GM18867 (cell line): ENCODE data around the gene HRH1.
"Not testable (repeated sequence)": the region's sequence is repeated elsewhere in the genome, so short reads cannot be mapped to it uniquely, and the experiment has no call there.

Experiments
- ATAC-seq: cut with Tn5 transposase; IDR thresholded peaks from one replicate; pipeline ENCODE4 v1.9.1; 2021; ENCODE audit warnings: mild to moderate bottlenecking, moderate library complexity; ENCODE audit not compliant: unreplicated experiment

HRH1 gene

DNA sequence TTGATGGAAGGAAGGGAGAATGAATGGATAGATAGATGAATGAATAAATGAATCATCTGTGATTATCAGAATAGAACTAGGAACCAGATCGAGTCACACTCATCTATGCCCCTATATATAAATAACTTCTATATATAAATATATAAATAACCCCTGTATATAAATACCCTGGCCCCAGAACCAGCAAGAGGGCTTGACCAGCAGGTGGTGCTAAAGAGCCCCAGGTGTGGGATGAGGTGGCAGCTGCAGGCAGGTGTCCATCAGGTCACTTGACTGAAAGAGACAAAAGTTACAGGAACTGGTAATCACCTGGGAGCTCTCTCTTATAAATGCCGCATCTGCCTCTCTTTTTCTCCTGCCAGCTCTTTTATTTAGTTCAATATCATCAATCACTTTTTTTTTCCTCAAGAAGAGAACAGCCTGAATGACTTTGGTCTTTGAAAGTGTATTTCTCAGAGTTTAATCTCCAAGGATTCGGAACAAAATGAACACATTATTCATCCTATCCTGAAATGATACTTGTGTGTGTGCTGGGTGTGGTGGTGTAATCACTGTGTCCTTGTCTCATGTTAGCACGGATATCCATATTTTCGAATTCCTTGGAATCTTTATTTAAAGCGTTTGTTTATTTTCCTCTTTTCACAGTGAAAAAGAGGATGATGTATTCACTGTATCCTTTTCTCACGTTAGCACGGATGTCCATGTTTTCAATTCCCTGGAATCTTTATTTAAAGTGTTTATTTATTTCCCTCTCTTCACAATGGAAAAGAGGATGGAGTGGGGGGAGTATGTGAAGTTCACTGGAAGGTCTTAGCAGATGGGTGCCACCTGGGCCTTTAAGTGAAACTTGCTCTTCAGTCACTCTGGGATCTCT, 82.5 kb downstream of the HRH1 start:
- no peak for ATAC-seq

DNA sequence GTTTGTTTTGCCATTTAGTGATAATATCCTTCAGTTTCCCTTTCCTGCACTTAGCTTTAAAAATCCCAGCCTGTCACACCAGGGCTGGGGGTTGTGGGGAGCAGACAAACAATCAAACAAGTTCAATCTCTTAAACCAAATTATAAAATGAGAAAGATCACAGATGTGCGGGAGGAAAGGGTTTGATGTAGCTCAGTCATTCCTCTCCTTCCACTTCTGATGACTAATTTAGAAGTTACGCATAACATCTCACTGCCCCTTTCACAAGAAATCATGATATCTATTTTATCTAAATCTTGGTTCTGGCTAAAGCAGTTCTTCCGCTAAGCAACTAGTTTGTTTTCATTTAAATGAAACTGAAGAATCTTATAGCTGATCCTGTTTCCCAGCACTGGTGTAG, 83.8 kb downstream of the HRH1 start:
- no peak for ATAC-seq

DNA sequence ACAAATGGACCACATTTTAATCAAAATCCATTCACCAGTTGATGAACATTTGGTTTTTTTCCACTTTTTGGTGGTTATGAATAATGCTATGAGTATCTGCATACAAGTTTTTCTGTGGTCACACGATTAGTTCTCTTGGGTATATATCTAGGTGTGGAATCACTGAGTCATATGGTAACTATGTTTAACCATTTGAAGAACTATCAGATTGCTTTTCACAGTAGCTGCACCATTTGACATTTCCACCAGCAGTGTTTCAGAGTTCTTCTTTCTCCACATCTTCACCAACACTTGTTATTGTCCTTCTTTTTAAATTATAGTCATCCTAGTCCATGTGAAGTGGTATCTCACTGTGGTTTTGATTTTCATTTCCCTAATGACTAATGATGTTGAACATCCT, 84.6 kb downstream of the HRH1 start:
- ATAC-seq = no peak

DNA sequence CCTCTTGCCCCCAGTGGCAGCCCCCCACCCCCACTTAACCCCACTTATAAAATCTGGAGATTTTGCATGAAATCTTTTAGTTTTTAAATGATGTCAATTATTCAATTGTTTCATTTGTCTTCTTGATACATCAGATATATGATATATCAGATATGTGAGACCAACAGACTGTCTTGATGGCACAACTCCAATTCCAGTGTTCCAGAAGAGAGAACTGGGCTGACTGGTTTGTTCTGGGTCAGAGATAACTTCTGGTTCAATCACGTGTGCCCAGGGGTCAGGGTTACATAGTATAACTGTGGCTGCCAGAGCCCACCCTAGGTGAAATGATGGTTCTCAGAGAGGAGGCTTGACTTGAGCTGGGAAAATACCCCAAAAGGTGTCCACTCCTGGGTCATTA, 85.5 kb downstream of the HRH1 start:
- no peak for ATAC-seq

DNA sequence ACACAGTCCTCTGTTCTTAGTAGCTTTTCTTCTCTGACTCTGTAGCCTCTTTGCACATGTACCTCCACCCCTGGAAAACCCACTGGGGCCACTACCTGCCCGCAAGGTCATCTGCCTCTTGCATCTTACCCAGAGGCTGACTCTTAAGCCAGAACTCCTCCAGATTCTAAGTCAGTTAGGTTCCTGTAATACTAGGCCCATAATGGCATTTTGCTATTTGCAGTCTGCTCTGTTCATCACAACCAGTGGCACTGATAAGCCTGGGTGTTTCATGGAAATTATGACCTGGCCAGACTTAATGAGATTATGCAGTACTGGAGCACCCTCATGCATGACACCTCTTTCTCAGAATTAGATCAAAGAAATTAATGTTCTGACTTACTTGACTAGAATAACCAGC, 86.2 kb downstream of the HRH1 start:
- ATAC-seq = no peak

DNA sequence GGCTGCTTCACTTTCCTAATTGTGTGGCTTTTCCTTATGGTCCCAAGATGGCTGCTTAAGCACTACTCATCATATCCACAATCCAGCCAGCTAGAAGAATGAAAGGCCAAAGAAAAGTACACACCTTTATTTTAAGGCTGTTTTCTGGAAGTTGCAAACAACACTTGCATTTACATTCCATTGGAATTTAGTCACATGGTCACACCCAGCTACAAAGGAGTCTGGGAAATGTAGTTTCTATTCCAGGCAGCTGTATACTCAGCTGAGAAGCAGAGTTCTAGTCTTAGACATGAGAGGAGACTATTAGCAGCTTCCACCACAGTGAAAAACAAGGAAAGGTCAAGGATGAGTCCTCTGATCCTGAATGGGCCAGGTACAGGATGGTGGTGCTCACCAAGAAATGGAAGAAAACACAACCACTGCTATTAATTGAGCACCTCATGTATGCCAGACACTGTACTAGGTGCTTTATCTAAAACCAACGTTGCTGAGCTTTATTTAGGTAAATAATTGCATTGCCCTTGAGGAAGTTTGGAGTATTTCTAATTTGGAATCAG, 89.9 kb downstream of the HRH1 start:
- no peak for ATAC-seq

DNA sequence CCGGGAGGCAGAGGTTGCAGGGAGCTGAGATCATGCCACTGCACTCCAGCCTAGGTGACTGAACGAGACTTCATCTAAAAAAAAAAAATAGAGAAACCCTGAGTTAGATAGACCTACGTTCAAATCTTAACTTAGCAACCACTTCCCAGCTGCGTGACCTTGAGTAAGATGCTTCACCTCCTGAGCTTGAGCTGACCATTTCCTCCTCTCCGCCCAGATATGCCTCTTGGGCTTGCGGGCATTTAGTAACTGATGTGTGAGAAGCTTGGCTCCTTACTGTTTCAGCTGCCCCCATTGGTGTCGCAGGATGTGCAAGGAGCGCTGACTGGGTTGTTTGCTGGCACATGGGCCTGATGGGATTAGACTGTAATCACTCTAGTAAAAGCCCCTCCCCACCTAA, 91.0 kb downstream of the HRH1 start:
- no peak for ATAC-seq

DNA sequence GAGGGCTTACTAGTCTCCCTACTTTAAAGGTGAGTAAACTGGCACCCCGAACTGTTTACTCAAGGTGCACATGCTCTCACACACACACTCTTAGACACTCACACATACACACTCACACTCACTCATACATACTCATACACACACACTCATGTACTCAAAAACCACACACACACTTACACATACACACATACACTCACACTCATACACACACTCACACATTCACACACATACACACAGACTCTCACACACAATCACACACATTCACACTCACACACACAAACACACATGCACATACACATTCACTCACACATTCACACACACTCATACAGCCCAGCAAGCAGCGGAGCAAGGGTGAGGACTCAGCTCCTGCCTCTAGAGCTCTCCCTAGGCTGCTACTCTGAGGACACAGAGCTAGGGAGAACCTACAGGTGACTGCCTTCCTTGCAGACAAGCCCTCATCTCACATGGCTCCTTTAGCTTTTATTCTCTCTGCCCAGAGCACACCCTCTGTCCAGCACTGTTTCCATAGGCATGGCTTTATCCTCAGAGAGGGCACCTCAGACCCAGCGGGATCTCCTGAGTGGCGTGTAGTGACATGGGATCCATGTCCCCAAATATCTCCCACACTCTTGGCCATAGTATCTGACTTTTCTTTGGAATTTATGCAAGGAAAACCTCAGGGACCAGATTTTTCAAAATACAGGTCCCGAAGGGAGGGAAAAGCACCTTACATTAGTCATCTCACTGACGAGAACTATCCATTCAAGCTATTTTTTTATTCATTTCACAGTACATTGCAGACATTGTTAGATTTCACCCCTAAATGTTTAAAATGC, 91.8 kb downstream of the HRH1 start:
- no peak for ATAC-seq

DNA sequence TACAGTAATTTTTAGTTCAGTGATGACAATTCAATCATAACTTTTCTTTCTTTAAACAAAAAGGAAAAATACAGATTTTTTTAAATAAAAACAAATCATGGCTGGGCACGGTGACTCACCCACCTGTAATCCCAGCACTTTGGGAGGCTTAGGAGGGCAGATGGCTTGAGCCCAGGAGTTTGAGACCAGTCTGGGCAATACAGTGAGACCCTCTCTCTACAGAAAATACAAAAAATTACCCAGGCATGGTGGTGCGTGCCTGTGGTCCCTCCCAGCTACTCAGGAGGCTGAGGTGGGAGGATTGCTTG, 92.3 kb downstream of the HRH1 start:
- no peak for ATAC-seq

DNA sequence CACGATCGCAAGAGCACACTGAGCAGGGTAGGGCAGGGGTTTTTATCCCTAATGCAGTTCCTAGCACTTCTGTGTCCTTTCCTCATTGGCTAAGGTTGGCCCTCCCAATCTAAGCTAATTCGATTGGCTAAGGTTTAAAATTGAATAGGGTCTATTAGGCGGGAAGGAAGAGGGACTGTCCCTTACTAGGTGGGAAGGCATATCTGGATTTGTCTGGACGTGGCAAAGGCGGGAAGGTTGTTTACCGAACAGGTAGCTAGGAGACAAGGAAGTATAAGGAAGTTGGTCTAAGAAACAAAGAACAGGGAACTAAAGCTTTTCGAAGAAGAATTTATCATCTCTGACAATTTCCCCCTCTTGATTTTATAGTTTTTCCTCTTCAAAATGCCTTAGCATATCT, 93.1 kb downstream of the HRH1 start:
- ATAC-seq = no peak

DNA sequence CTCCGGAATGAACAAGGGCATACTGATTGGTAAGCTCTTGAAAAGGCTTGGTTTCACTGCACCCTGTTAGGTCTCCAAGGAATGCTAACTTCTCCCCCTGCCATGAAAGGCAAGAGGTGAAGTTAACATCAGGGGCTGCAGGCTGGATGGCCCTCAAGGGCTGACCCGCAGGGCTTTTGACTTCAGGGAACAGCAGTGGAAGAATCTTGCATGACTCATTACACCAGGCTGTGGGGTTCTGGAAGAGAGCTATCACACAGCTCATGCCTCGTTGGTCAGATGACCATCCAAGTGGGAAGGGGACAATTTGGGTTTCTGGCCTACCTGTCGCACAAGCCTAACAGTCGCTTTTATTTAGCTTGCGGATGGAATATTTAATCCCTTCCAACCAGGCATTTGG, 94.3 kb downstream of the HRH1 start:
- ATAC-seq = no peak

DNA sequence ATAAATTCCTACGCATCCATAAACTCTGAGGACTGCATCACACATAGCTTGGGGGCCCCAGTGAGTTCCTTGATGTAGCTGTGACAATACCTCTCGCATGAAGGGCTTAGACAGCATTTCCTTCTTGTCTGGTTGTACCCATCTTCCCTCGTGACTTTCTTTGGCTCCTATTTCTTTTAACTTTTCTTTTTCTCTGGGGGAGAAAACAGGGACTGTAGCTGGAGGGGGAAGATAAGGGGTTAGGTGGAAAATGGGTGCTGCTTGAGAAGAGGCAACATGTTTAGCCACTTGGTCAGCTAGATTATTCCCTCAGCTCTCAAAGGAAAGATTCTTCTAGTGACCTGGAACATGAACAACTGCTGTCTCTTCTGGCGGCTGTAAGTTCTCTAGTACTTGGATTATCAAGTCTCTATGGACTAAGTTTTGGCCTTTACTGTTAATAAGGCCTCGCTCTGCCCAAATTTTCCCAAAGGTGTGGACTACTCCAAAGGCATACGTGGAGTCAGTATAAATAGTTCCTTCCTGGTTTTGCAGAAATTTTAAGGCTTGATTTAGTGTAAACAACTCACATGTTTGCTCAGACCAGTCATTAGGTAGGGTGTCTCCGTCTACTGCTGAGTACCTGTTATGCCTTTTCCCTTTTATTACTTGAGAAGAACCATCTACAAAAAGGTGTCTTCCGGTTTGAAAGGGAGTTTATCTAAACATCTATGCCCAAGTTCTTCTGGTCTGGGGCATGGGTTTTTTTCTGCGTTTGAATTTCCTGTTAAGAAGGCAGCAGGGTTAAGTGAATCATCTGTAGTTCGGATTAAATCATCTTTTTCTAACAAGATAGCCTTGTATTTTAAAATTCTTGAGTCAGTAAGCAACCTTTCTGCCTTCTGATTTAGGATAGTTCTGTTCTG, 96.9 kb downstream of the HRH1 start:
- no peak for ATAC-seq

DNA sequence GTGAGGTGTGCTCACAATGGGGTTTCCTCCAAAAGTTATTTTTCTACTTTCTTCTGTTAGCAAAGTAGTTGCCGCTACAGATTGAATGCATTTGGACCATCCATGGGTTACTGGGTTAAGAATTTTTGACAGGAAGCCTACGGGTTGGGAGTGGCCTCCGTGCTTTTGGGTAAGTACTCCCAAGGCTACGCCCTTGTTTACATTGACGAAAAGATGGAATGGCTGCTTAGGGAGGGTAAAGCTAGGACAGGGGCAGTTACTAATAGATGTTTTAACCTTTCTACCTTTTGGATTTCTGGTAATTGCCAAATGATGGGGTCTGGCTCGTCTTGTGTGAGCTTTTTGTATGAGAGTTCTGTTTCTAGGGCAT, 97.5 kb downstream of the HRH1 start:
- no peak for ATAC-seq

DNA sequence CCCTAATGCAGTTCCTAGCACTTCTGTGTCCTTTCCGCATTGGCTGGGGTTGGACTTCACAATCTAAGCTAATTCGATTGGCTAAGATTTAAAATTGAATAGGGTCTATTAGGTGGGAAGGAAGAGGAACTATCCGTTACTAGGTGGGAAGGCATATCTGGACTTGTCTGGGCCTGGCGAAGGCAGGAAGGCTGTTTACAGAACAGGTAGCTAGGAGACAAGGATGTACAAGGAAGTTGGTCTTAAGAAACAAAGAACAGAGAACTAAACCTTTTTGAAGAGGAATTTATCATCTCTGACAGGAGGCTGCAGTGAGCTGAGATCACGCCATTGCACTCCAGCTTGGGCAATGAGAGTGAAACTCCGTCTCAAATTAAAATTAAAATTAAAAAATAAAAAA, 100.6 kb downstream of the HRH1 start:
- no peak for ATAC-seq

DNA sequence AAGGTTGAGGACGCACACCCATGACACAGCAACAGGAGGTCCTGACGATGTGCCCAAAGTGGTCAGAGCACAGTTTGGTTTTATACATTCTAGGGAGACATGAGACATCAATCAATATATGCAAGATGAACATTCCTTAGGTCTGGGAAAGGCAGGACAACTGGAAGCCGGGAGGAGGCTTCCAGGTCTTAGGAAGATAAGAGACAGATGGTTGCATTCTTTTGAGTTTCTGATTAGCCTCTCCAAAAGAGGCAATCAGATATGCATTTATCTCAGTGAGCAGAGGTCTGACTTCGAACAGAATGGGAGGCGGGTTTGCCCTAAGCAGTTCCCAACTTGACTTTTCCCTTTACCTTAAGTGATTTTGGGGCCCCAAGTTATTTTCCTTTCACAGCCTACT, 101.2 kb downstream of the HRH1 start:
- ATAC-seq = not testable (repeated sequence)

DNA sequence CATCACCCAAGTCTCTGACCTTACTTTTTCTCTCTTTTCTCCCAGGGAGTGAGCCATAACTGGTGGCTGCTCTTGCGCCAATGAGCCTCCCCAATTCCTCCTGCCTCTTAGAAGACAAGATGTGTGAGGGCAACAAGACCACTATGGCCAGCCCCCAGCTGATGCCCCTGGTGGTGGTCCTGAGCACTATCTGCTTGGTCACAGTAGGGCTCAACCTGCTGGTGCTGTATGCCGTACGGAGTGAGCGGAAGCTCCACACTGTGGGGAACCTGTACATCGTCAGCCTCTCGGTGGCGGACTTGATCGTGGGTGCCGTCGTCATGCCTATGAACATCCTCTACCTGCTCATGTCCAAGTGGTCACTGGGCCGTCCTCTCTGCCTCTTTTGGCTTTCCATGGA, 104.7 kb downstream of the HRH1 start:
- no peak for ATAC-seq

DNA sequence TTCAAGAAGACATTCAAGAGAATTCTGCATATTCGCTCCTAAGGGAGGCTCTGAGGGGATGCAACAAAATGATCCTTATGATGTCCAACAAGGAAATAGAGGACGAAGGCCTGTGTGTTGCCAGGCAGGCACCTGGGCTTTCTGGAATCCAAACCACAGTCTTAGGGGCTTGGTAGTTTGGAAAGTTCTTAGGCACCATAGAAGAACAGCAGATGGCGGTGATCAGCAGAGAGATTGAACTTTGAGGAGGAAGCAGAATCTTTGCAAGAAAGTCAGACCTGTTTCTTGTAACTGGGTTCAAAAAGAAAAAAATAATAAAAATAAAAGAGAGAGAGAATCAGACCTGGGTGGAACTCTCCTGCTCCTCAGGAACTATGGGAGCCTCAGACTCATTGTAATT, 106.2 kb downstream of the HRH1 start:
- no peak for ATAC-seq

DNA sequence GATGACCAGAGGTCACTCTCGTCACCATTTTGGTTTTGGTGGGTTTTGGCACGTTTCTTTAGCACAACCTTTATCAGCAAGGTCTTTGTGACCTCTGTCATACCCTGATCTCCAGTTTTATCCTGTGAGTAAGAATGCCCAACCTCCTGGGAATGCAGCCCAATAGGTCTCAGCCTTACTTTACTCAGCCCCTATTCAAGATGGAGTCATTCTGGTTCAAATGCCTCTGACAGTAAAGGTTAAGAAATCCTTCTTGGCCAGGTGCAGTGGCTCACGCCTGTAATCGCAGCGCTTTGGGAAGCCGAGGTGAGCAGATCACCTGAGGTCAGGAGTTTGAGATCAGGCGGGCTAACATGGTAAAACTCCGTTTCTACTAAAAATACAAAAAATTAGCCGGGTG, 114.7 kb downstream of the HRH1 start:
- ATAC-seq = no peak

DNA sequence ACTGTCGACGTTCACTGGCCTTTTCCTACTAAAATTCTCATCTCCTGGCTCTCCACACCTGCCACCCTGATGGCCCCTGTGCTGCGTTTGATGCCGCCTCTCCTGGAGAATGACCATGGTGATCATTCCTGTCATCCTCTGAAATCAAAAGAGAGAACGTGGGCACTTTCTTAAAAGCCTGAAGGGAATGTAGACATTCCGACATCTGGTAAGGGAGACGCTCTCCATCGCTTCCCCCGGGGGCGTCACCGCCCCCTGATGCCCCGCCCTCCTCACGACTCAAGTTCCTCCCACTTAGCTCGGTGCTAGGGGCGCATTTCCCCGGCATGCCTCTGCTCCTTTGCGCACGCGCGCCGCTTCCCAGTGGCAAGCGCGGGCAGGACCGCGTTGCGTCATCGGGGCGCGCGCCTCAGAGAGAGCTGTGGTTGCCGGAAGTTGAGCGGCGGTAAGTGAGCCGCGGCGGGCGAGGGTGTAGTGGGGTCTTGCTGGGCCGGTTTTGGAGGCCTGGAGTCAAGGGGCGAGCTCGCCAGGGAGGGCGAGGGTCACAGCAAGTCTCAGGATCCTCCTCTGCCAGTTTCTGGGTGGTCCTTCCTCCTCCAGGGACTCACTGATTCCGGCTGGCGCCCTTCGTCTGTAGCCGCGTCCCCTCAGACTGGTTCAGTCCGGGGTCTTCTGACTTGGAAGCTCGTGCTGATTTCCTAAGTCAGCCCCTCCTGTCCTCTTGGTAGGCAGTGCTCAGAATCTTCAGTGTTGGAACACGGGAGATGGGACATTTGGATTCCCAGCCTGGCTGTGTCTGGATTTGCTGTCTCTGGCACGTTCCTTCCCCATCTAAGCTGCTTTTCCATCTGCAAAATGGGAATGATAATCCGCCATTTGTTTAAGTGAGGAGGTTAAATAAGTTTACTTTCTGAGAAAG, 118.0 kb downstream of the HRH1 start, which contains the start of gene ATG7:
TSS of gene ATG7 (plus strand) at position 412 of the 919 bp plus-strand sequence. CDS start 26,299 bp downstream, outside the sequence.
- peak; percentile 97 for ATAC-seq
